ENCODE measurements around the gene SLFNL1.

DNA sequence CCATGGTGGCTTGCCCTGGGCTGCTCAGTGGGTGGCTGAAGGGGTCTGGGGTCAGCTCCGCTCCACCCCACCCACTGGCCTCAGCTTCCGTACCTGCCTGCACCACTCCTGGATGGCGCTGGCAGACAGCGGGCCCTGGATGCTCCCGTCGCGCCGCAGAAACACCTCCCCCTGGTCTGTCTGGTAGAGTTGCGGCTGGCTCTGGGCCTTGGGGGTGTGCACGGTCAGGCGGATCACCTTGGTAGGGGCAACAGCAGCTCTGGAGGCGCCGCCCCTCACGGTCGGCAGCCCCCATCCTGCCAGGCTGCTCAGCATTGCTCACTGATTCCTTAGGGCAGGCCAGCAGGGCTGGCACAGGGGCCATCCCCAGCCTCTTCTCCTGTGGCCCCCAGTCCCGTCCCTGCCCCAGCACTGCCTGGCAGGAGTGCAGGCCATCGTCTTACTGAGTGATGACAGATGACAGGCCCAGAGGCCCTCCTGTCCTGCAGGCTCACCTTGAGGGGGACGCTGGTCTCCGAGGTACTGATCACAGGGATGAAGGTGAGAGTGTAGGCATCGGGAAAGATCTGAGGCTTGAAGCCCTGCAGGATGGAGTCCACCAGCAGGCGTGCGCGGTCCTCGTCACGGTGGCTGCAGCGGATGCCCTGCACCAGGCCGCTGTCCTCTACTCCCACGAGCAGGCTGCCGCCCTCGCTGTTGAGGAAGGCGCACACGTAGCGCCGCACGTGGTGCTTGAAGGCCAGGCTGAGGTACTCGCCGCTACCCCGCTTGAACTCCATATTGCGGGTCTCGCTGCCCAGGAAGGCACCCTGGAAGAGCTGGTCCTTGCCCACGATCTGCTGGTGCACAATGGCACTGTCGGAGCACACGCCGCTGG, 4.1 kb downstream of the SLFNL1 start:
- no peak for TF ChIP-seq CTCF (IDR thresholded peaks at IDR 0.05; ENCODE audit: low read length)
- no peak for TF ChIP-seq EZH2 (IDR thresholded peaks at IDR 0.05; ENCODE audit: borderline replicate concordance, low read length)
